Measurements from ENCODE around the gene PTPRN.
"Not testable (repeated sequence)": the region's sequence is repeated elsewhere in the genome, so short reads cannot be mapped to it uniquely, and the experiment has no call there.

The PTPRN gene

DNA sequence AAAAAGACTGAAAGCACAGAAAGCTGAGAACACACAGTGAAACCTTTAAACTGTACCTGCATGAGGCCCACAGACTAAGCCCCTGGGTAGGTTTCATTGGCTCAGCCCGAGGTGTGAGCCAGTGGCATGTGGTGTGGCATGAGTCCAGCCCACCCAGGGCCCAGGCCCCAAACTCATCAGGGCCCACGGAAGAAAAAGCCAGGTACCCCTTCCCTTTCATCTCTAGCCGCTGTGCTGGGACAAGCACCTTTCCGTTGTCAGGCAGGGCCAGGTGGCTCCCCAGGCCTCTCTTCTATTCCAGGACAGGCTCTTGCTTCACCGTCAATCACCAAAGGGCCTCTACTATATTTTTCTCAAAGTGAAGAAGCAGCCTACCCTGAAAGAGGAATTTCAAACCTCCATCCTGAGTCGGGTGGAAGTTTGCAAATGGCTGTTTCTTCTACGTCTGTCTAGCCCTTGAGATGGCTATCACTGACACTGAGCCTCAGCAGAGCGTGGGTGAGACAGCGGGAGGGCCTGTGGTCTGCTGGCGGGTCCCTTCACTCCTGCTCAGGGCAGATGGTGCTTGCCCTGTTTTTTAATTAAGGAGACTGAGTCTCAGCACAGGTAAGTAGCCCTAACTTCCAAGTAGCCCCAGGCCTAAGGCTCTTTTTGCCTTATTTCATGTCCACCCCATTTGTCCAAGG is 21.5 kb downstream of the PTPRN start:
- no peak for DNase-seq (ENCODE audit: low spot score)

DNA sequence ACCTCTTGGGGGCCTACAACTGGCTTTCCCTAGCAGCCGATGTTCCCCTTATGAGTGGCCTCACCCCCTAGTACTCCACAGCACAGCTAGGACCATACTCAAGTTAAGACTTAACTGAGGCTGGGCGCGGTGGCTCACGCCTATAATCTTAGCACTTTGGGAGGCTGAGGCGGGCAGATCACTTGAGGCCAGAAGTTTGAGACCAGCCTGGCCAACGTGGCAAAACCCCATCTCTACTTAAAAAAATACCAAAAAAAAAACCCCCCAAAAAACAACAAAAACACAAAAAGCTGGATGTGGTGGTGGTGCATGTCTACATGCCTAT is 22.1 kb downstream of the PTPRN start:
- DNase-seq (ENCODE audit: low spot score), result not testable (repeated sequence)

DNA sequence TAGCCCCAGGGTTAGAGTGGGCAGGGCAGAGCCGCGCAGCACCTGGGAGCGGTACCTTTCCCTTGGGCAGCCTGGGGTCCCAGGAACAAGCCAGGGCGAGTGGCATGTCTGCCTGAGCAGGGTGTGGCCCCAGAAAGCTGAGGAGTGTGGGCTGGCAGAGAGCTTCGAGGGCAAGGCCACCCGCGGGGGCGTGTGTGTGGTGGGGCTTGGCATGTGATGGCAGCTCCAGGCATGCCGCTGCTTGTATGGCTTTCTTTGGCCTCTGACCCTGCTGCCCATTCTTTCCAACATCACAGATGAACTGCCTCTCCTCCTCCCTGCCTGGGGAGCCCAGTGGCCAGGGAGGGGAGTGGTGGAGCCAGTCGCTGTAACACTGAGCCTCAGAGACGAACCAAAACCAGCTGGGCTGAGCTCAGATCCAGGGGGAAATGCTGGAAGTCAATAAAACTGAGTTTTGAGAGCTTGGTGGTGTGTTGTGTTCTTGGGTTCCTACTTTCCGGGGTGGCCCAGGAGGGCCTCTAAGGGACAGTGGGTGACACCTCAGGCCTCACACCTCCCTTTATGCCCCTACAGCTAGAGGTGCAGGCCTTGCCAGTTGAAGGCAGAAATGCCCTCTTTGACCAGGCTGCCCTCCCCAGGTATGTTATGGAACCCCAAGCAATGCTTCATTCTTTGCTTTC is 22.6 kb downstream of the PTPRN start:
- DNase-seq (ENCODE audit: low spot score), result no peak

DNA sequence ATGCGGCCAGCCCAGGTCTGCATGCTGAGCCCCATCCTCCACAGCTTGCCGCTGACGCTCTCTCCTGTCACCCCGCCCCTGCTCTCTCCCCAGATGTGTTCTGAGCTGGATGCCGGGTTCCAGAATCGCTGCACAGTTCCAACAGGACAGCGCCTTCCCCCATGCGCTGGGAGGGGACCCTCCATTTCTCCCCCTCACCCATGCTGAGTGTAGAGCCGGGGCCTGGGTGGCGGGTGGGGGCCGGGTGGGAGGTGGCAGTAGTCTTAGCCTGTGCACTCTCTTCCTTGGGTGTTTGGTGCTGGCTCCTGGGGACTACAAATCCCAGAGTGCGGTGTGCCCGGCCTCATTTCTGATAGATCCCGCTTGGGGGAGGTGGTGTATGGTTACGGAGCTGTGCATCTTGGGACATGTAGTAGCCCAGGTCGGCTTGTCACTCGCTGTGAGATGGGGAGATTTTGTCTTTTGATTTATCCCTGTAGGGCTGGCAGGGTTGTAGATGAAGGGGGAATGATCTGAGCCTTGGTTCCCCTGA is 23.2 kb downstream of the PTPRN start:
- no peak for DNase-seq (ENCODE audit: low spot score)

DNA sequence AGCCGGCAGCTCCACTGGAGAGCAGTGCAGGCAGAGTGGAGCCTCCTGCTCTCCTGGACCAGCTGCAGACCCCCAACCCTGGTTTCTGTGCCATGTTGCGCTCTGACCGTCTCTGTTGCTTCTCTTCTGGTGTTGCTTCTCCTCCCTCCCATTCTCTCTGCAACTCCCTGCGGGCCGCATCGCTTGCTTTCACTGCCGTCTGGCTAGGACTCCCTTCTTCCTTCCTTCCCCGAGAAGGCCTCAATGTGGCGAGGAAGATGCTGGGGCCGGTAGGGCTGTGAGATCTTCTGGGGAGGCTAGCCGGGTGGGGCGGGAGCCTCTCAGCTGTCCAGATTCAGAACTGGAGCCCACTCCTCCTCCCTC is 23.8 kb downstream of the PTPRN start:
- no peak for DNase-seq (ENCODE audit: low spot score)

DNA sequence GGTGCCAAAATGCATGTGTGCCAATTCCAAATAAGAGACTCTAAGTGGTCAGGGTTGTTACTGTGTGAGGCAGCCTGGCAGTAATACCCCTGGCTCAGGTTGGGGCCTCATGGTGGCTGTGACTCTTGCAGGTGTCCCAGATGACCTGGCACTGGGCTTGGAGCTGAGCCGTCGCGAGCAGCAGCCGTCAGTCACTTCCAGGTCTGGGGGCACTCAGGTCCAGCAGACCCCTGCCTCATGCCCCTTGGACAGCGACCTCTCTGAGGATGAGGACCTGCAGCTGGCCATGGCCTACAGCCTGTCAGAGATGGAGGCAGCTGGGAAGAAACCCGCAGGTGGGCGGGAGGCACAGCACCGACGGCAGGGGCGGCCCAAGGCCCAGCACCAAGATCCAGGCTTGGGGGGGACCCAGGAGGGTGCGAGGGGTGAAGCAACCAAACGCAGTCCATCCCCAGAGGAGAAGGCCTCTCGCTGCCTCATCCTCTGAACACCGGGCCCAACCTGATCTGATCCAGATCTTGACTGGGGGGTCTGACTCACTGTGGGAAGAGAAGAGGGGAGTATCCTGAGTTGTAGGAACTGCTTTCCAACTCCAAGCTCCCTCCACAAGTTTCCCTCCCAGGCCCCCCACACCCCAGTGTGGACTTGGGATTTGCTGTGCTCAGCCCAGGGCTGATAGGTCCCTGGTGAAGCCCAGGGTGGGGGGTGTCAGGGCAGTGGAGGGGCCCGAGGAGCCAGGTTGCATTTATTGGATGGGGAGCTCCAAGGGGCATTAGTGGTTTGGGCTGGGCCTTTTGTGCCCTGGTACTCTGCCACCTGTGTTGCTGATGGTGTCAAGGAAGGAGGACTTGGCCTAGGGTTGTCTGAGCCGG is 24.5 kb downstream of the PTPRN start:
- DNase-seq (ENCODE audit: low spot score), result no peak

DNA sequence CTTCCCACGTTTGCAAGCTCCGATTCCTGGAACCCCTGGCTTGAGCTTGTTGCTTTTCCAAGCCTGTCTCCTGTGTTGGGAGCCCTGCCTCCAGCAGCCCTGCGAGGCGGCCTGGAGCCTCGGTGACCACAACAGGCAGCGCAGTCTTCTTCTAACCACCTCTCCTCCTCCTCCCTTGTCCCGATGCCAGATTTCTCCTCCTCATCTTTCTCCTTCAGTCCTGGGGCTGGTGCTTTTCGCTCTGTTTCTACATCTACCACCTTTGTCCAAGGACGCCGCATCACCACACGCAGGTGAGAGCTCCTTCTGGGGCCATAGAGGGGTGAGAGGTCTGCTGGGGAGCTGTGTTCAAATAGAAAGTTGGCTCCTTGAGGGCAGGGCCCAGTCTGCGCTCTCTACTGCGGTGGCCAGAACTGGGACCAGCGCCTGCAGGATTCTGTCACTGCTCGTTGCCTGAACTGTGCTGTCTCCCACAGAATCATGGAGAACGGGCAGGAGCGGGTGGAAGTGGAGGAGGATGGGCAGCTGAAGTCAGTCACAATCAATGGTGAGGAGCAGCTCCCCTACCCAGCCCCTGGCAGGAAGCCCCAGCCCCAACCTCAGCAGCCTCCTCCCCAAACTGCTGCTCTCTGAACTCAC is 26.1 kb downstream of the PTPRN start:
- no peak for DNase-seq (ENCODE audit: low spot score)

DNA sequence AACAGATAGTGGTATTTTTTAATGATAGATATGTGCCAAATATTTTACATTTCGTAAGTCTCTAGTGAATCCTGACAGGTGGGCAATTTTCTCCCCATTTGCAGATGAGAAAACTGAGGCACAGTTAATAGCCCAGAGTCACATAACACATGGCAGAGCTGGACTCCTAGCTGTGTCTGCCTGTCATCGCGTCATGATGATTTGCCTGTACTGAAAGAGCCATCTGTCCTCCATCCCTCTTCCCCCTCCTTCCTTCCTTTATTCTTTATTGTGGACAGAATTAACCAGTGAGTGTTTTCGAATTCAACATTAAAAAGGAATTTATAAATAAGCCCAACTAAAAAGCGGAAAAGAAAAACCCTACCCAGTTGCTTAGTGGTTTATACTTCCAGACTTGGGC is 26.8 kb downstream of the PTPRN start:
- no peak for DNase-seq (ENCODE audit: low spot score)

DNA sequence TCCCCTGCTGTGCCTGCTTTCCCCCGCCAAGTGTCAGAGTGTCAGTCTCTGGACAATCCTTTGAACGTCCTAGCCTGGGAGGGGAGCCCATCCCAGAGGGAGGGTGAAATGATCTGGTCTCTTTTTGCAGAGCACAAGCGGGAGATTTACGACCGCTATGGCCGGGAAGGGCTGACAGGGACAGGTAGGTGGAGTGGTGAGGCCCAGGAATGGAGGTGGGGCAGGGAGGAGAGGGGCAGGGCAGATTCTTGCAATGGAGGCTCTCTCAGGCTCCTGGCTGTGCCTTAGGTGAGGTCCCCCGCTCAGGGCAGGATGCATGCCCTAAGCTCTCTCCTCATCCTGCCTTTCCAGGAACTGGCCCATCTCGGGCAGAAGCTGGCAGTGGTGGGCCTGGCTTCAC is 27.6 kb downstream of the PTPRN start:
- DNase-seq (ENCODE audit: low spot score), result no peak

DNA sequence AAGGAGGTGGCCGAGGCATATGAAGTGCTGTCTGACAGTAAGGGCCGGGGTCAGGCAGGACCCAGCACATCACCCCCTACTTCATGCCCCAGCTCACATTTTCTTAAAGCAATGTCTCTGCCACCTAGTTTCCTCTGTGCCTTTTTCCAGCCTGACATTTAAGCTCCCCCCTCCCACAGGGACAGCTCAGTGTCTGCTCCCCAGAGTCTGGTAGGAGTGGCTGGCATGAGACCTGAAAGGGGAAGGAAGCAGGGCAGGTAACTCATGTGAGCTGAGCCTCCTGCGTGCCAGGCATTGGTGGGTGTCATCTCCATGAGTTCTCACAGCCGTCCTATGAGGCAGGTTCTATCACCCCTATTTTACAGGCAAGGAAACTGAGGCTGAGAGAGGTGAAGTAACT is 28.6 kb downstream of the PTPRN start:
- no peak for DNase-seq (ENCODE audit: low spot score)

DNA sequence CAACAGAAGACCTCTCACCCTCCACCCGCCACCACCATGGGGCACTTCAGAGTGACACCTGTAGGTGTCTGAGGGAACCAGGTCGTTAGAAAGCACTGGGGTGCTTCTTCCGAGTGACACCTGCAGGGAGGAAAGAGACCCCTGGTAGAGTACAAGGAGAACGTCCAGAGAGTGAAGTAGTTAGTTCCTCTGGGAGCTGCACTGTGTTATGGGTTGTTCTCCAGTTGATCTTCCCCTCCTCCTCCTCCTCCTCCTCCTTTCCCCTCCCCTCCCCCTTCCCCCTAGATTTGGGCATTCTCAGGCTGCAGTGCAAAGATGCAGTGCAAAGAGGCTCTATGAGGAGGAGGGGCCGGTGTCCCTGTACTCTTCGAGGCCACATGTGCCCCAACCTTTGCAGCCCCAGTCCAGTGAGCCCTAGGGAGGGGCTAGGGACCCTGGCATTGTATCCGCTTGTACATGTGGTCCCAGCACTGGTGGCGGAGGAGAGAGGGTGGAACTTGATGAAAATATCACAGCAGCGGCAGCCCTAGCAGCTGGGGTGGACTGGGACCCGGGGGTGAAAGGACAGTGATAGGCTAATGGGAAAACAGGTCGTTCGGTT is 29.2 kb downstream of the PTPRN start:
- no peak for DNase-seq (ENCODE audit: low spot score)

DNA sequence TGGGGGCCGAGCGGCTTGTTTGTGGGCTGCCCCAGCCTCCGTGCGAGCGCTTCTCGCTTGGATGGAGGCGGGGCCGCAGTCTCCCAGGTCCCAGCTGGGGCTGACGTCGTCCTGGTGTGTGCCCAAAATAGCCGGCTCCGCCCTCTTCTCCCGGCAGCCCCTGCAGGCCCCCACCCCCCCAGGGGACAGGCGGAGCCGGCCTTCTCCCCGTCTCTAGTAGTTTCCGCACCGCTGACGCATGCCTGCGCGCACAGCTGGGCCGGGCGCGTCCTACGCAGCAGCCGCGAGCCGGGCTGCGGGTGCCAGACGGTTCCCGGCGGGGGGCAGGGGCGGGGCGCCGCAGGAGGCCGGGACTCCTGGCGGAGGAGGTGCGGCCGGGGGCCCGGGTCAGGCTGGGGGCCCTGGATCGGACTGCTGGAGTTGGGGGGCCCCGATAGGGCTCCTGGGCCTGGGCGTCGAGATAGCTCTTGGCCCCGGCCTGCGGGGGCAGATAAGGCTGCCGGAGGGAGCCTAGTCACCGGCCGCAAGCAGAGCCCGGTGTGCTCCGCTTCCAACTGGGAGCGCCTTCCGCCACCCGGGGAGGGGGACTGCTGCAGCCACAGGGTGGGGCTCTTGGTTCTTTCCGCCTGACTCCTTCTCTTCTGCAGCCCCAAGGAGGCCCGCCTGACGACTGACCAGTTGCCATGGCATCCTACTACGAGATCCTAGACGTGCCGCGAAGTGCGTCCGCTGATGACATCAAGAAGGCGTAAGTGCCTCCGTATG is 29.9 kb downstream of the PTPRN start, which contains the start of gene DNAJB2:
DNAJB2 (plus strand) TSS at position 216 of the 765 bp plus-strand sequence; CDS start at position 684, 468 bp downstream.
- DNase-seq (ENCODE audit: low spot score), result peak; percentile 98

DNA sequence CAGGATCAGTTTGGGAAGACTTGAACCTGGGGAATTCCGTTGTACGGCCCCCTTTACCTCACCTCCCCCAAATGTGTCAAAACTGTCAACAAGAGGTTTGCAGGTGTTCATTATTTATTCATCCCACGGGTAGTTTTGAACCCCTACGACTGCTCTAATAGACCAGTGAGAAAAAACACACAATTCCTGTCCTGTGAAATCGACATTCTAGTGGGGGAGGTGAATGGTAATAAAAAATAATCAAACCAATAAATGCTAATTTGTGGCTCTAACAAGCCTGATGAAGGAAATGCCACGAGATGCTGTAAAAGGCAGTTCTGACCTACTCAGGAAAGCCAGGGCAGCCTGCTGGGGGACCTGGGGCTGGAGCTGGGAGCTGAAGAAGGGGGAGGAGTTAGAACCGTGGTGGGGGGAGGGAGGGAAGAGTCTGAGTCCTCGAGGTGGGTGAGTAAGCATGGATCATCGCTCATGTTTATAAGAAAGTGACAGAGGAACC is 30.5 kb downstream of the PTPRN start:
- no peak for DNase-seq (ENCODE audit: low spot score)

DNA sequence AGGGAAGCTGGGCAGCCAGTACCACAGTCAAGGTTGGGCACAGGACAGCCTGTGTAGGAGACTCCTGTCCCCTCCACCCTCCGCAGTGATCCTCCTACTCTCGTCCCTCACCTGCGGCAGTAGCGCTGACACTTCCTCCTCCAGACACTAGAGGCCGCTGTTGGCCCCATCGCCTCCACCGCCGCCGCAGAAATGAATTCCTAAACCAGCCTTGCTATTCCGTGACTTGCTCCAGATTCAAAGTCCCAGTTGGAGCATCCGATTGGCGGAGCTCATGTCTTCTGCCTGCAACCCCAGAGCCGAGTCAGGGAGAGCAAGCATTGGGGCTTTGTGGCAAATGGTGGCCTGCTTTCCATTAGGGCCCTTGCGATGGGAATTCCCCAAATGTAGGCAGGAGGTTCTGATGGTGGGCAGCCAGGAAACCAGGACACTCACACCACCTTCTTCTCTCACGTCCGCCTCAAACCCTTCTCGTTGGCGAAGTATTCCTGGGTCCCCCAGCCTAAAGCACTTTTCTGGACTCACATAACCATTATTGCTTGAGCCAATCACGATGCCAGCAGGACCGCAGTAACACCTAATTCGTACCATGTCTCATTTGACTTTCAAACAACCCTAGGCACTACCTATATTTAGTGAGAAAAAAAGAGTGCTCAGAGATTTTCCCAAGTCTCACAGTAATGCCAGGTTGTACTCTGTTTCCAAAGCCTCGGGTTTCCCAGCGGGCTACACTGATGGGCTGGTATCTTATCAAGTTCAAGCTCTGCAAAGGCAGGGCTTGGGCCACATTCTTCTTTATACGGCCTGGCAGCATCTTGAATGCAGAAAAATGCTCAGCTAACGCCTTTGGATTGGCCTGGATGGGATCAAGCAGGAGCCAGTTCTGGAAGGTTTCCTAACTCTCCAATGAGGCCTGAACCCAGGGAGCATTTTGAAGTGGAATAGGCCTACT is 31.2 kb downstream of the PTPRN start:
- DNase-seq (ENCODE audit: low spot score), result peak; percentile 66

DNA sequence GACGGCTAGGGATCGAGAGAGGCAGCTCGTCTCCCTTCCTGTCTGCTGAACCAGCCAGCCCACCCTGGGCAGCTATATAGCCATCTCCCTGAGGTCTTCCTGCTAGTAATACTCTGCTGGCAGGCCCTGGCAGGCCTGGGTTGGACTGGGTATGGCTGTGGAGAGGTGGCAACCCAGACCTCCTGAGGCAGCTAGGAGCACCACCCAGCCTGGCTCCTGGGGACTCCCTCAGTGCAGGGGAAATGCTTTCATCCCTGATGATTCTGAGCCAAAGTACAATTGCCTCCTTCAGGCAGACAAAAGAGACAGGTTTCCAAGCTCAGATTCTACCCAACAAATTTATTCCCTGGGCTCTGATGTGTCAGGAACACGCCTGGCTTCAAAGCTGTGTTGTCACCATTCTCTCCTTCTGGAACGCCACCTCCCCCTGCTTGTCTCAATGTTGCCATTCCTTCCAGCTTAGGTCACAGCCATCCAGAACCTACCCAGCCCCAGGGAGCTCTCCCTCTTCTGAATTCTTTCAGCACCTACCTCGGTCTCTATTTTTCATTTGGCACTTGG is 34.8 kb downstream of the PTPRN start:
- no peak for DNase-seq (ENCODE audit: low spot score)

DNA sequence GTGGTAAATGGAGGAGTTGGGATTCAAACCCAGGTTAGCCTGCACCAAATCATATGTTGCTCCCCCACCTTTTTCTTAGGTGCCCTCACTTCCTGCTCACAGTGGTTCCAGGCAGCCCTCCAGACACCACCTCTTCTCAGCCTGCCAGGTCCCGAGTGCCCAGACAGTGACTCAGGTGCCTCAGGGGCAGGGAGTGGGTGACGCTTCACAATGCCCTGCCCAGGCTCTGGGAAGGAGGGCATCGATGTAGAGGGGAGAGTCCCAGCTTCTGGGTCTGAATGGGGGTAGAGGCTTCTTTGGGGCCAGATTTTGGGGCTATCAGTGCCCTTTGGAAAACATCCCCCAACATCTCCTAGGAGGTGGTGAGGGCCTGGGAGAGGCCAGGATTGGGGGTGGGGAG is 35.3 kb downstream of the PTPRN start:
- DNase-seq (ENCODE audit: low spot score), result no peak

DNA sequence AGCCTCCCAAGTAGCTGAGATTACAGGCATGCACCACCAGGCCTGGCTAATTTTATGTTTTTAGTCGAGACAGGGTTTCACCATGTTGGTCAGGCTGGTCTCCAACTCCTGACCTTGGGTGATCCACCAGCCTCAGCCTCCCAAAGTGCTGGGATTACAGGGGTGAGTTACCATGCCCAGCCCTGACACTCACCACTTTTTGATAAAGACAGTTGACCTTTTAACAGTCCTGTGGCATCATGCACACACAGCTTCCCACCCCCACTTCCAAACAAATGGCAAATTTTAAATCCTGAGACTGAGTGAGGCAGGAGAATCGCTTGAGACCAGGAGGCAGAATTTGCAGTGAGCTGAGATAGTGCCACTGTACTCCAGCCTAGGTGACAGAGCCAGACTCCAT is 36.2 kb downstream of the PTPRN start:
- no peak for DNase-seq (ENCODE audit: low spot score)

DNA sequence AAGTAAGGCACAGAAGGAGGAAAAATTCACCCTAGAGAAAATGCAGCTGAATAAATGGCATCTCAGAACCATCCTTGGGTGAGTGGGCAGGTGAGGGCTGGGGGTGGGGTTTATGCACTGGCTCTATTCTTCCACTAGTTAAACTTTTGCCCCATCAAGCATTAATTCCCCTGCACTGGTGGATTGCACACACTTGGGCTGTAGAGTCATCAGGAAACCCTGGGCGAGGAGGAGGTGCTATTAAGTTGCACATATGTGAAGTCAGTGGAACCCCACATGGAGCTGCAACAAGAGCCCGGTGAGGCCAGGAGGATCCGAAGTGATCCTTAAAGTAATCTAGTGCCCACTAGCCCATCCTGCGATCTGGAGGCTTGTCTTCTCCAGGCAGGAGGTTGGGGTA is 36.8 kb downstream of the PTPRN start:
- DNase-seq (ENCODE audit: low spot score), result no peak

DNA sequence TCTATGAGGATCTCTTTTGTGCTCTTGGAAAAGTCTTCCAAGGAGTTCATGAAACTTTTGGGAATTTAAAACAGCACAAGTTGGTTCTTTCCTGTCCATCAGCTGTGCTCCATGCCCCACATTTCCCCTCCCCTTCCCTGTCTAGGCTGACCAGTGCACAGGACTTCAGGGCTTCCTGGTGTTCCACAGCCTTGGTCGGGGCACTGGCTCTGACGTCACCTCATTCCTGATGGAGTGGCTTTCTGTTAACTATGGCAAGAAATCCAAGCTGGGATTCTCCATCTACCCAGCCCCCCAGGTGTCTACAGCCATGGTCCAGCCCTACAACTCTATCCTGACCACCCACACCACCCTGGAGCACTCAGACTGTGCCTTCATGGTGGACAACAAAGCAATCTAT is 38.2 kb downstream of the PTPRN start:
- no peak for DNase-seq (ENCODE audit: low spot score)

DNA sequence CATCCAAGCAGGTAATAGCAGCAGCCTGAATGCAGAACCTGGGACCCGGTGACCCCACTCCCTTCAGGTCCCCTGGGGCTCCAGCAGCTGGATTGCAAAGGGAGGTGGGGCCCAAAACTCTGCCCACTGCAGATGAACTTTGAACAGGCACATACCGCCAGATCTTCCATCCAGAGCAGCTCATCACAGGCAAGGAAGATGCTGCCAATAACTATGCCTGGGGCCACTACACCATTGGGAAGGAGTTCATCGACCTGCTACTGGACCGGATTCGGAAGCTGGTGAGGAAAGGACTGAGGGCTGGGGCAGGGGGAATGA is 39.2 kb downstream of the PTPRN start:
- no peak for DNase-seq (ENCODE audit: low spot score)

Data from CD4-positive, alpha-beta T cell treated with Interleukin-6 at 100 ng/mL for 8 hours (primary cell).